ENCODE data around the gene KRTAP20-3.

DNA sequence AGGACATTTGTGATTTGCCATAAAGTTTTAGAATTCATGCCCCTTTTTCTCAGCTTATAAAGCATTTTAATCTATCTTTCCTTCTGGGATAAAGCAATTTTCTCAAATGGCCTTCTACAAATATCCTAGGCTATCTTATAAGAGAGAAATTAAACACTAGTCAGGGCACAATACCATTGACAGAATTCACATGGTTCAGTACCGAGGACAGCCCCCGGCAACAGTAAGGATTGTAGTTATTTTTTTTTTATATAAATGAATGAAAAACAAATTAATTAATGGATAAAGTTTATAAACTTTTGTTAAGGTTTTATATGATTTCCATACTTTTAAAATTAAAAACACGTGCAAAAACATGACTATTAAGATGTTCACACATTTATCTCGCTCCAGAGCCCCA, 14.6 kb upstream of the KRTAP20-3 start:
- TF ChIP-seq, protein P1, sequence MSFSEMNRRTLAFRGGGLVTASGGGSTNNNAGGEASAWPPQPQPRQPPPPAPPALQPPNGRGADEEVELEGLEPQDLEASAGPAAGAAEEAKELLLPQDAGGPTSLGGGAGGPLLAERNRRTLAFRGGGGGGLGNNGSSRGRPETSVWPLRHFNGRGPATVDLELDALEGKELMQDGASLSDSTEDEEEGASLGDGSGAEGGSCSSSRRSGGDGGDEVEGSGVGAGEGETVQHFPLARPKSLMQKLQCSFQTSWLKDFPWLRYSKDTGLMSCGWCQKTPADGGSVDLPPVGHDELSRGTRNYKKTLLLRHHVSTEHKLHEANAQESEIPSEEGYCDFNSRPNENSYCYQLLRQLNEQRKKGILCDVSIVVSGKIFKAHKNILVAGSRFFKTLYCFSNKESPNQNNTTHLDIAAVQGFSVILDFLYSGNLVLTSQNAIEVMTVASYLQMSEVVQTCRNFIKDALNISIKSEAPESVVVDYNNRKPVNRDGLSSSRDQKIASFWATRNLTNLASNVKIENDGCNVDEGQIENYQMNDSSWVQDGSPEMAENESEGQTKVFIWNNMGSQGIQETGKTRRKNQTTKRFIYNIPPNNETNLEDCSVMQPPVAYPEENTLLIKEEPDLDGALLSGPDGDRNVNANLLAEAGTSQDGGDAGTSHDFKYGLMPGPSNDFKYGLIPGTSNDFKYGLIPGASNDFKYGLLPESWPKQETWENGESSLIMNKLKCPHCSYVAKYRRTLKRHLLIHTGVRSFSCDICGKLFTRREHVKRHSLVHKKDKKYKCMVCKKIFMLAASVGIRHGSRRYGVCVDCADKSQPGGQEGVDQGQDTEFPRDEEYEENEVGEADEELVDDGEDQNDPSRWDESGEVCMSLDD (tag by site-specific recombination; IDR thresholded peaks at IDR 0.05) = no peak
- TF ChIP-seq ZNF311 (tag by site-specific recombination; IDR thresholded peaks at IDR 0.05; ENCODE audit: borderline replicate concordance) = no peak
- TF ChIP-seq ZBTB20 (tag by site-specific recombination; IDR thresholded peaks at IDR 0.05) = no peak
- no peak for TF ChIP-seq CTCF (tag by site-specific recombination; IDR thresholded peaks at IDR 0.05)
- no peak for TF ChIP-seq ZNF175 (tag by site-specific recombination; IDR thresholded peaks at IDR 0.05)
- no peak for TF ChIP-seq HOXC10 (CRISPR knock-in tag; IDR thresholded peaks at IDR 0.05)
- no peak for TF ChIP-seq BCL11A (tag by site-specific recombination; IDR thresholded peaks at IDR 0.05; ENCODE audit: low read depth)

Data from HEK293 (cell line).